IPS DF 19.7 (cell line): ENCODE measurements around the gene SSH3.
"Not testable (repeated sequence)": the region's sequence is repeated elsewhere in the genome, so short reads cannot be mapped to it uniquely, and the experiment has no call there.

ENCODE experiments used
- DNase-seq: peaks from one replicate; pipeline ENCODE4 v3.0.0-alpha.2; 2013; ENCODE audit warnings: low read depth, low spot score

SSH3 gene

GRCh38 chr11:67303132-67303834 is at the start of gene SSH3:
SSH3 (plus strand) TSS chr11:67303530; CDS start chr11:67303626, 96 bp downstream.
- DNase-seq: no peak

GRCh38 chr11:67253872-67254624 is 49.3 kb upstream of the SSH3 start:
- no peak for DNase-seq

- no peak for DNase-seq
Measured at GRCh38 chr11:67254798-67255197, 48.5 kb upstream of the SSH3 start.

- DNase-seq: no peak
Measured at GRCh38 chr11:67255353-67255752, 48.0 kb upstream of the SSH3 start.

- DNase-seq: no peak
Measured at GRCh38 chr11:67255864-67256263, 47.5 kb upstream of the SSH3 start.

GRCh38 chr11:67256477-67257135 is 46.7 kb upstream of the SSH3 start:
- no peak for DNase-seq

- DNase-seq: no peak
Measured at GRCh38 chr11:67260406-67260805, 42.9 kb upstream of the SSH3 start.

- not testable (repeated sequence) for DNase-seq
Measured at GRCh38 chr11:67260885-67261639, 42.3 kb upstream of the SSH3 start.

- no peak for DNase-seq
Measured at GRCh38 chr11:67261640-67261945, 41.7 kb upstream of the SSH3 start.

GRCh38 chr11:67261946-67262681 is 41.2 kb upstream of the SSH3 start:
- DNase-seq: no peak

- no peak for DNase-seq
Measured at GRCh38 chr11:67262731-67263675, 40.3 kb upstream of the SSH3 start.

- no peak for DNase-seq
Measured at GRCh38 chr11:67264260-67264659, 39.1 kb upstream of the SSH3 start.

- no peak for DNase-seq
Measured at GRCh38 chr11:67264877-67265632, 38.3 kb upstream of the SSH3 start.

- DNase-seq: no peak
Measured at GRCh38 chr11:67265633-67266448, 37.5 kb upstream of the SSH3 start.

- no peak for DNase-seq
Measured at GRCh38 chr11:67266449-67267187, 36.7 kb upstream of the SSH3 start, which contains the start of gene GRK2. GRK2 (plus strand) TSS chr11:67266473; CDS start chr11:67266700, 227 bp downstream.

- DNase-seq: no peak
Measured at GRCh38 chr11:67267188-67268080, 35.9 kb upstream of the SSH3 start.
